ENCODE measurements around the gene GOLGA2. TPM values are rescaled to one million over a fixed set of nuclear protein-coding genes. Genes with fewer than 3 reads are reported as not detected.

The GOLGA2 gene
- total and polyA plus RNA-seq, 7 experiments from 2014 or later = 6.0 to 76.6 (median 58.1) TPM

GRCh38 chr9:128276008-128276573, 284 bp upstream of the GOLGA2 start, which contains the start of gene SWI5:
Gene SWI5, plus strand, starts transcription at chr9:128276276.
- Histone ChIP-seq H3K4me3 (ENCODE audit: low read length) (peak within 1 kb of the TSS; percentile 95), H3K27me3 (ENCODE audit: control insufficient read depth in 2 of 2, insufficient read depth in 2 of 2, low read length in 2 of 2) (no peaks in the 10 kb centered on the region), H3K27ac (ENCODE audit: low read depth, low read length) (peak within 1 kb of the TSS; percentile 90), H3K4me1 (ENCODE audit: control insufficient read depth in 2 of 2, insufficient read depth in 2 of 2, low read length in 2 of 2) (peaks cover 16 to 21% of the 10 kb centered on the region in 2 donors), H3K9me3 (ENCODE audit: control insufficient read depth in 2 of 3, low read length in 3 of 3) (no peaks in the 10 kb centered on the region), H3K36me3 (ENCODE audit: control insufficient read depth in 2 of 3, insufficient read depth in 3 of 3, low read length in 3 of 3) (peaks cover 0 to 11% (median 3%) of the 10 kb centered on the region in 3 experiments)
- Mint-ChIP-seq H3K9me3 (peaks cover 0 to 11% (median 0%) of the 10 kb centered on the region in 11 donors), H3K4me1 (peaks cover 24 to 51% (median 46%) of the 10 kb centered on the region in 7 donors), H3K27me3 (peaks cover 0 to 7% (median 0%) of the 10 kb centered on the region in 5 donors), H3K36me3 (peaks cover 0 to 27% (median 8%) of the 10 kb centered on the region in 5 donors), H3K4me3 (peak within 1 kb of the TSS; percentile 94 to 98 (median 96)), H3K27ac (peak within 1 kb of the TSS; percentile 94 to 98 (median 97))
- DNase-seq (peak; percentile 98 to 100 (median 100)), ATAC-seq (peak; percentile 98)
- intact Hi-C loops (cut with micrococcal nuclease) = loop anchor here (1.0 to 10.0 kb wide), 18 partner anchors 26 to 824 kb away; partner anchors contain the start of genes COQ4 (in 2 of the 2), KYAT1 (in 2 of the 2), LRRC8A (in 2 of the 2) and TRUB2 (in 2 of the 2)
- CTCF ChIA-PET = interaction anchor here (0.6 kb wide), 2 partner anchors 19 to 382 kb away, joined by 3 to 5 read pairs; no protein-coding TSS in a partner anchor
- POLR2A ChIA-PET = interaction anchor here (0.6 to 1.6 kb wide), 17 partner anchors 11 to 543 kb away, joined by 3 to 10 read pairs (median 5); partner anchors contain the start of genes BBLN, CIZ1, ENDOG and ODF2

GRCh38 chr9:128274245-128274644, 1.6 kb downstream of the GOLGA2 start:
- POLR2A ChIA-PET = no interaction called here
- H3K4me3 Mint-ChIP-seq = peak overlapping the region in 9 of 10 donors; percentile 94 to 98 (median 96)
- Histone ChIP-seq H3K9me3 (ENCODE audit: control insufficient read depth in 2 of 3, low read length in 3 of 3) (no peaks in the 10 kb centered on the region), H3K36me3 (ENCODE audit: control insufficient read depth in 2 of 3, insufficient read depth in 3 of 3, low read length in 3 of 3) (peaks cover 0 to 17% (median 3%) of the 10 kb centered on the region in 3 experiments), H3K27ac (ENCODE audit: low read depth, low read length) (no peak overlapping the region), H3K4me3 (ENCODE audit: low read length) (no peak overlapping the region), H3K27me3 (ENCODE audit: control insufficient read depth in 2 of 2, insufficient read depth in 2 of 2, low read length in 2 of 2) (no peaks in the 10 kb centered on the region), H3K4me1 (ENCODE audit: control insufficient read depth in 2 of 2, insufficient read depth in 2 of 2, low read length in 2 of 2) (peaks cover 16 to 21% of the 10 kb centered on the region in 2 donors)
- peaks cover 0 to 7% (median 0%) of the 10 kb centered on the region in 5 donors for H3K27me3 Mint-ChIP-seq
- H3K4me1 Mint-ChIP-seq = peaks cover 24 to 47% (median 40%) of the 10 kb centered on the region in 7 donors
- peaks cover 0 to 26% (median 6%) of the 10 kb centered on the region in 5 donors for H3K36me3 Mint-ChIP-seq
- DNase-seq (no peak), ATAC-seq (no peak)
- intact Hi-C loops (cut with micrococcal nuclease) = loop anchor here (10.0 kb wide), 2 partner anchors 411 to 499 kb away; partner anchors contain the start of genes SET (in 1 of the 2) and SH2D3C (in 1 of the 2)
- peaks cover 0 to 11% (median 0%) of the 10 kb centered on the region in 11 donors for H3K9me3 Mint-ChIP-seq
- peak overlapping the region in 6 of 9 donors; percentile 77 to 97 (median 96) for H3K27ac Mint-ChIP-seq
- CTCF ChIA-PET = no interaction called here

GRCh38 chr9:128271512-128271911, 4.3 kb downstream of the GOLGA2 start:
- H3K27me3 ChIP-seq (ENCODE audit: control insufficient read depth in 2 of 2, insufficient read depth in 2 of 2, low read length in 2 of 2) = no peaks in the 10 kb centered on the region
- H3K4me3 Mint-ChIP-seq = no peak overlapping the region
- H3K4me3 ChIP-seq (ENCODE audit: low read length) = no peak overlapping the region
- no peak for DNase-seq
- peaks cover 10 to 16% of the 10 kb centered on the region in 2 donors for H3K4me1 ChIP-seq (ENCODE audit: control insufficient read depth in 2 of 2, insufficient read depth in 2 of 2, low read length in 2 of 2)
- peaks cover 3 to 31% (median 3%) of the 10 kb centered on the region in 3 experiments for H3K36me3 ChIP-seq (ENCODE audit: control insufficient read depth in 2 of 3, insufficient read depth in 3 of 3, low read length in 3 of 3)
- ChIA-PET CTCF (no interaction called here), POLR2A (no interaction called here)
- H3K4me1 Mint-ChIP-seq = peaks cover 12 to 32% (median 23%) of the 10 kb centered on the region in 7 donors
- peaks cover 0 to 8% (median 0%) of the 10 kb centered on the region in 11 donors for H3K9me3 Mint-ChIP-seq
- H3K9me3 ChIP-seq (ENCODE audit: control insufficient read depth in 2 of 3, low read length in 3 of 3) = no peaks in the 10 kb centered on the region
- peak overlapping the region in 1 of 9 donors; percentile 49 for H3K27ac Mint-ChIP-seq
- intact Hi-C loops (cut with micrococcal nuclease) = loop anchor here (10.0 kb wide), 2 partner anchors 413 to 497 kb away; partner anchors contain the start of genes SET (in 1 of the 2) and SH2D3C (in 1 of the 2)
- ATAC-seq = no peak
- H3K27me3 Mint-ChIP-seq = peaks cover 0 to 7% (median 0%) of the 10 kb centered on the region in 5 donors
- peaks cover 0 to 35% (median 10%) of the 10 kb centered on the region in 5 donors for H3K36me3 Mint-ChIP-seq
- H3K27ac ChIP-seq (ENCODE audit: low read depth, low read length) = no peak overlapping the region

- Histone ChIP-seq H3K4me1 (ENCODE audit: control insufficient read depth in 2 of 2, insufficient read depth in 2 of 2, low read length in 2 of 2) (peaks cover 8 to 12% of the 10 kb centered on the region in 2 donors), H3K4me3 (ENCODE audit: low read length) (no peak overlapping the region), H3K27ac (ENCODE audit: low read depth, low read length) (no peak overlapping the region), H3K9me3 (ENCODE audit: control insufficient read depth in 2 of 3, low read length in 3 of 3) (no peaks in the 10 kb centered on the region), H3K36me3 (ENCODE audit: control insufficient read depth in 2 of 3, insufficient read depth in 3 of 3, low read length in 3 of 3) (peaks cover 3 to 31% (median 3%) of the 10 kb centered on the region in 3 experiments), H3K27me3 (ENCODE audit: control insufficient read depth in 2 of 2, insufficient read depth in 2 of 2, low read length in 2 of 2) (no peaks in the 10 kb centered on the region)
- intact Hi-C loops (cut with micrococcal nuclease) = loop anchor here (10.0 kb wide), 2 partner anchors 414 to 496 kb away; partner anchors contain the start of genes SET (in 1 of the 2) and SH2D3C (in 1 of the 2)
- Mint-ChIP-seq H3K36me3 (peaks cover 0 to 39% (median 9%) of the 10 kb centered on the region in 5 donors), H3K9me3 (peaks cover 0 to 4% (median 0%) of the 10 kb centered on the region in 11 donors), H3K27ac (no peak overlapping the region), H3K4me3 (no peak overlapping the region), H3K4me1 (peaks cover 8 to 28% (median 19%) of the 10 kb centered on the region in 7 donors), H3K27me3 (peaks cover 0 to 3% (median 0%) of the 10 kb centered on the region in 5 donors)
- ChIA-PET POLR2A (no interaction called here), CTCF (no interaction called here)
- no peak for DNase-seq
- ATAC-seq = no peak
Observed at GRCh38 chr9:128271112-128271511, 4.7 kb downstream of the GOLGA2 start.

GRCh38 chr9:128266868-128267590, 8.8 kb downstream of the GOLGA2 start:
- CTCF ChIA-PET = no interaction called here
- H3K4me3 ChIP-seq (ENCODE audit: low read length) = no peak overlapping the region
- Mint-ChIP-seq H3K36me3 (peaks cover 5 to 47% (median 15%) of the 10 kb centered on the region in 5 donors), H3K4me3 (peak overlapping the region in 1 of 10 donors; percentile 64), H3K27me3 (no peaks in the 10 kb centered on the region), H3K4me1 (no peaks in the 10 kb centered on the region), H3K9me3 (no peaks in the 10 kb centered on the region), H3K27ac (peak overlapping the region in 1 of 9 donors; percentile 82)
- no peaks in the 10 kb centered on the region for H3K27me3 ChIP-seq (ENCODE audit: control insufficient read depth in 2 of 2, insufficient read depth in 2 of 2, low read length in 2 of 2)
- no peak overlapping the region for H3K27ac ChIP-seq (ENCODE audit: low read depth, low read length)
- H3K4me1 ChIP-seq (ENCODE audit: control insufficient read depth in 2 of 2, insufficient read depth in 2 of 2, low read length in 2 of 2) = no peaks in the 10 kb centered on the region
- POLR2A ChIA-PET = no interaction called here
- intact Hi-C loops (cut with micrococcal nuclease) = no loop called here
- DNase-seq = no peak
- H3K9me3 ChIP-seq (ENCODE audit: control insufficient read depth in 2 of 3, low read length in 3 of 3) = no peaks in the 10 kb centered on the region
- ATAC-seq = no peak
- peaks cover 0 to 47% (median 3%) of the 10 kb centered on the region in 3 experiments for H3K36me3 ChIP-seq (ENCODE audit: control insufficient read depth in 2 of 3, insufficient read depth in 3 of 3, low read length in 3 of 3)

GRCh38 chr9:128265348-128265847, 10.4 kb downstream of the GOLGA2 start:
- no peaks in the 10 kb centered on the region for H3K27me3 Mint-ChIP-seq
- Histone ChIP-seq H3K27ac (ENCODE audit: low read depth, low read length) (no peak overlapping the region), H3K4me3 (ENCODE audit: low read length) (no peak overlapping the region), H3K36me3 (ENCODE audit: control insufficient read depth in 2 of 3, insufficient read depth in 3 of 3, low read length in 3 of 3) (peaks cover 0 to 54% (median 10%) of the 10 kb centered on the region in 3 experiments), H3K27me3 (ENCODE audit: control insufficient read depth in 2 of 2, insufficient read depth in 2 of 2, low read length in 2 of 2) (no peaks in the 10 kb centered on the region), H3K4me1 (ENCODE audit: control insufficient read depth in 2 of 2, insufficient read depth in 2 of 2, low read length in 2 of 2) (no peaks in the 10 kb centered on the region), H3K9me3 (ENCODE audit: control insufficient read depth in 2 of 3, low read length in 3 of 3) (no peaks in the 10 kb centered on the region)
- H3K27ac Mint-ChIP-seq = peak overlapping the region in 1 of 9 donors; percentile 41
- POLR2A ChIA-PET = interaction anchor here (1.2 kb wide), 1 partner anchor 11 kb away, joined by 3 read pairs; the partner anchor contains the start of genes GOLGA2 and SWI5
- CTCF ChIA-PET = no interaction called here
- H3K36me3 Mint-ChIP-seq = peaks cover 13 to 47% (median 24%) of the 10 kb centered on the region in 5 donors
- no peaks in the 10 kb centered on the region for H3K9me3 Mint-ChIP-seq
- no peaks in the 10 kb centered on the region for H3K4me1 Mint-ChIP-seq
- intact Hi-C loops (cut with micrococcal nuclease) = no loop called here
- no peak for ATAC-seq
- no peak overlapping the region for H3K4me3 Mint-ChIP-seq
- no peak for DNase-seq
